ENCODE results near the gene SORCS3. TPM values are rescaled to one million over a fixed set of nuclear protein-coding genes. Genes with fewer than 3 reads are reported as not detected.

The SORCS3 gene
- total RNA-seq, 1 experiment from 2014 or later, result not detected

DNA sequence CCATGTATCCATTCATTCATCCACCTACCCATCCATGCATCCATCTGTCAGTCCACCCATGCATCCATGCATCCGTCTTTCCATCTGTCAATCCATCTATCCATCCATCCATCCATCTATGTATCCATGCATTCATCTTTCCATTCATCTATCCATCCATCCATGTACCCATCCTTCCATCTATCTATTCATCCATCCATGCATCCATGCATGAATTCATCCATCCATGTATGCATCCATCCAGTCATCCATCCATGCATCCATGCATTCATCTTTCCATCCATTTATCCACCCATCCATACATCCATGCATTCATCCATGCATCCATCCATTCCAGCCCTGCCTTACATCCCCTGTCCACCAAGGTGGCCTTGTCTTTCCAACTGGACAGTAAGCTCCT is 45.7 kb downstream of the SORCS3 start:
- Histone ChIP-seq H2AFZ (ENCODE audit: low read depth, low read length, poor library complexity, severe bottlenecking) (no peak overlapping the region), H3K27me3 (ENCODE audit: insufficient read depth, low read length) (peaks cover 51% of the 10 kb centered on the region), H3K4me2 (ENCODE audit: low read length) (no peak overlapping the region), H3K4me3 (replicated peaks in 1 of 2; ENCODE audit: low read depth in 1 of 2, low read length in 2 of 2) (no peak overlapping the region), H3K9ac (ENCODE audit: low read length) (no peak overlapping the region), H4K20me1 (ENCODE audit: insufficient read depth) (no peaks in the 10 kb centered on the region), H3K36me3 (ENCODE audit: control insufficient read depth in 1 of 2, insufficient read depth in 2 of 2, low read length in 2 of 2) (no peaks in the 10 kb centered on the region), H3K4me1 (ENCODE audit: control insufficient read depth in 1 of 2, insufficient read depth in 2 of 2, low read length in 2 of 2) (no peaks in the 10 kb centered on the region), H3K9me2 (ENCODE audit: insufficient read depth) (no peaks in the 10 kb centered on the region), H3K27ac (ENCODE audit: low read depth, low read length) (no peak overlapping the region), H3K9me3 (ENCODE audit: control insufficient read depth in 1 of 2, insufficient read depth in 1 of 2, low read depth in 1 of 2, low read length in 2 of 2) (no peaks in the 10 kb centered on the region), H3K79me2 (ENCODE audit: insufficient read depth, low read length) (no peaks in the 10 kb centered on the region)
- DNase-seq (ENCODE audit: low read depth, low spot score) (no peak), ATAC-seq (no peak)
- intact Hi-C loops (cut with micrococcal nuclease), result no loop called here
- CTCF ChIA-PET, result no interaction called here
- POLR2A ChIA-PET, result no interaction called here
- no TSS peak for BruUV-seq (replicated peaks)
- RAD21 ChIA-PET (ENCODE audit: low non-redundant PET in 1 of 2, low total read pairs in 2 of 2, uncharacterized antibody in 2 of 2, unreplicated experiment in 2 of 2), result no interaction called here
- TF ChIP-seq RAD21 (IDR thresholded peaks at IDR 0.05; ENCODE audit: low read depth) (no peak), ZFX (IDR thresholded peaks at IDR 0.05) (no peak), EZH2phosphoT487 (IDR thresholded peaks at IDR 0.05; ENCODE audit: borderline replicate concordance) (no peak), SRF (IDR thresholded peaks at IDR 0.05; ENCODE audit: low read depth) (no peak), JUND (IDR thresholded peaks at IDR 0.05) (no peak), ZNF274 (IDR thresholded peaks at IDR 0.05; ENCODE audit: low read depth, low read length) (no peak), POLR2AphosphoS5 (IDR thresholded peaks at IDR 0.05; ENCODE audit: low read depth, low read length) (no peak)
- TF ChIP-seq, protein P1, sequence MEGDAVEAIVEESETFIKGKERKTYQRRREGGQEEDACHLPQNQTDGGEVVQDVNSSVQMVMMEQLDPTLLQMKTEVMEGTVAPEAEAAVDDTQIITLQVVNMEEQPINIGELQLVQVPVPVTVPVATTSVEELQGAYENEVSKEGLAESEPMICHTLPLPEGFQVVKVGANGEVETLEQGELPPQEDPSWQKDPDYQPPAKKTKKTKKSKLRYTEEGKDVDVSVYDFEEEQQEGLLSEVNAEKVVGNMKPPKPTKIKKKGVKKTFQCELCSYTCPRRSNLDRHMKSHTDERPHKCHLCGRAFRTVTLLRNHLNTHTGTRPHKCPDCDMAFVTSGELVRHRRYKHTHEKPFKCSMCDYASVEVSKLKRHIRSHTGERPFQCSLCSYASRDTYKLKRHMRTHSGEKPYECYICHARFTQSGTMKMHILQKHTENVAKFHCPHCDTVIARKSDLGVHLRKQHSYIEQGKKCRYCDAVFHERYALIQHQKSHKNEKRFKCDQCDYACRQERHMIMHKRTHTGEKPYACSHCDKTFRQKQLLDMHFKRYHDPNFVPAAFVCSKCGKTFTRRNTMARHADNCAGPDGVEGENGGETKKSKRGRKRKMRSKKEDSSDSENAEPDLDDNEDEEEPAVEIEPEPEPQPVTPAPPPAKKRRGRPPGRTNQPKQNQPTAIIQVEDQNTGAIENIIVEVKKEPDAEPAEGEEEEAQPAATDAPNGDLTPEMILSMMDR (IDR thresholded peaks at IDR 0.05 in 2 of 3, conservative IDR thresholded peaks at IDR 0.05 in 1 of 3; ENCODE audit: borderline replicate concordance in 1 of 3, insufficient read depth in 1 of 3, low read depth in 2 of 3, low read length in 2 of 3), result no peak
